Sigmoid colon (tissue), 4 donors: ENCODE results near the gene GALNT10.

ENCODE experiments used
- CTCF ChIP-seq, 4 experiments: fragments of 450-650 bp in 3 of 4; fragments of 200-600 bp in 1 of 4; IDR thresholded peaks; one replicate each; pipeline ENCODE4 v1.5.1; 2016 to 2019; ENCODE audit warnings: antibody characterized with exemption in 4 of 4, mild to moderate bottlenecking in 3 of 4, moderate library complexity in 2 of 4
- EP300 ChIP-seq, 4 donors: sonication (generic); formaldehyde crosslinking; IDR thresholded peaks; one replicate each; pipeline ENCODE4 v1.6.1; 2017; ENCODE audit warnings: antibody characterized with exemption in 4 of 4
- POLR2A ChIP-seq, 2 donors: fragments of 450-650 bp; IDR thresholded peaks; one replicate each; pipeline ENCODE4 v1.6.1; 2016; ENCODE audit warnings: antibody characterized with exemption in 2 of 2, mild to moderate bottlenecking in 2 of 2, moderate library complexity in 2 of 2
- POLR2AphosphoS5 ChIP-seq, 4 donors: sonication (generic); formaldehyde crosslinking; IDR thresholded peaks; one replicate each; pipeline ENCODE4 v1.6.1; 2017; ENCODE audit warnings: antibody characterized with exemption in 4 of 4

- TF ChIP-seq POLR2A (IDR thresholded peaks at IDR 0.05) (no peak), CTCF (IDR thresholded peaks at IDR 0.05) (no peak), EP300 (IDR thresholded peaks at IDR 0.05) (no peak), POLR2AphosphoS5 (IDR thresholded peaks at IDR 0.05) (no peak)
These were observed 176.6 kb downstream of the GALNT10 start for GRCh38 chr5:154367101-154367500.
